HG02970 (cell line): ENCODE results near the gene NAT8L.

Source experiments
- ATAC-seq: cut with Tn5 transposase; IDR thresholded peaks from one replicate; pipeline ENCODE4 v1.9.1; 2021; ENCODE audit warnings: mild to moderate bottlenecking, moderate library complexity, moderate number of reproducible peaks; ENCODE audit not compliant: unreplicated experiment, low FRiP score

Gene NAT8L

DNA sequence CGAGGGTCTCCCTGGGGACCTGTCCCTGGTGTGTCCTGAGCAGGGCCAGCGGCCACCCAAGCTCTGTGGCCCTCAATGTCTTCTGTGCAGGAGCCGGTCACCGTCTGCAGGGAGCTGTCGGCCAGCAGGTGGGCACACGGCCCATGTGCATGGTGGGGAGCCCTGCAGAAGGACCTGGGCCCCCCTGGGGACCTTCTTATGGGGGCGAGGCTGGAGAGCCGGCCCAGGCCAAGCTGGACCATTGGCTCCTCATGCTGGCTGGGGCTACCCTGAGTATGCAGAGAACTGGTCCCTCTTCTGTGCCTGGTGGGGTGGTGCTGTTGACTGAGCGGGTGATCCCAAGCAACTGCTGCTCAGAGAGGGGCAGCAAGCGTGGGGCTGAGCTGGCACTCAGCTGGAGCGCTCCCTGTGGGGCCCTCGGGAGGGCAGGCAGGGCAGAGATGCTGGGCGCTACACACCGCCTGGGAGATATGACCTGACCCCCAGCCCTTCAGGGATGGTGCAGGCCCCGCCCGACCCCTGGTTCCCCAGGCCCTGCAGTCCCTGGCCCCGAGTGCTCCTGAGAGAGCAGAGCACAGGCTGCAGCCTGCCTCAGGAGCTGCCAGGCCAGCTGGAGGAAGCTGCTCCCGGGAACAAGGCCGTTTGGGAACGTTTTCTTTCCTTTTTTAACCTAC lies 14.8 kb downstream of the NAT8L start:
- no peak for ATAC-seq

DNA sequence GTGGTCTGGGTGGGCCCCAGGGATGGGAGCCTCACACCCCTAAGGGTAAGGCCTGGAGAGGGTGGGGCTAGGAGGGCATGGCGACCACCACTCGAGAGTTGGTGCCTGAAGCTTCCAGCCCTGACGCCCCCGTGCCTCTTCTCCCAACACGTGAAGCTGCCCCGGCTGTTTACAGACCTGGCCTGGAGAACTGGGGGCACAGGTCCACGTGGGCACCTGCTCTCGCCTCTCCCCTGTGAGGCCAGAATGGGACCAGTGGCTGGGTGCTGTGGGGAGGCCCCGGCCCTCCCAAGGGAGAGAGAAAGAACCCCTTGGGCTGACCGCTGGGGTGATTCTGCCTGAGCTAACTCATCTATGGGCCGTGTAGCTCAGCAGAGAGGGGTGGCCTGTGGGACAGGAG lies 15.5 kb downstream of the NAT8L start:
- no peak for ATAC-seq

DNA sequence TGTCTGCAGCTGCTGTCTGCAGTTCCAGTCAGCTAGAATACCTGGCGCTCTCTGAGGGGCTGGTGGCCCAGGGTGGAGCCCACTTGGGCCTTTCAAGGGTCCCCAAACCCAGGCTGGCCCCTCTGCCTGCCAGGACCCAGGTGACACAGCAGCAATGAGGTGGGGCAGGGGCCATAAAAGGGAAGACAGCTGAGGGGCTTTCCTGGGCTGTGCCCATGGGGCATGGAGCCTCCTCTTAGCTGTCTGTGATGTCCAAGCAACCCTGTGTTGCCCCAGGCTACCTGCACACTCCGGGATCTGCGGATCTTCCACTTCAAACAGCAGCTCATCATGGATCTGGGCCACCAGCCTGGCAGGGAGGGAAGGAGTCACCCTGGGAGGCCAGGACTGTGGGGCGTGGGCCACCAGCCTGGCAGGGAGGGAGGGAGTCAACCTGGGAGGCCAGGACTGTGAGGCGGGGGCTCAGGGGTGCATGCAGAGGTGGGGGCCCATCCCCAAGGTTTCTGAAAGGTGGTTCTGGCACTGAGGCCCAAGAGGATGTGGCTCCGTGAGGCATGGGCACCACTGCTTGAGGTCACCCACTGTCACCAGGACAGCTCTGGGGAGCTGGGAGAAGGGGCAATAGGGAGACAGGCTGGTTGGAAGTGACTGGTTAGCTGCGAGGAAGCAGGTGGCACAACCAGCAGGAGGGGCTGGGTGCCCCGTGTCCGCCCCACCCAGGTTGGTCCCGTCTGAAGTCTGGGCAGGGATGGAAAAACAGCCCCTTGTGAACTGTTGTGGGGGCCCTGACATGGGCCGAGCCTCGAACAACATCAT lies 16.3 kb downstream of the NAT8L start:
- ATAC-seq, result no peak

DNA sequence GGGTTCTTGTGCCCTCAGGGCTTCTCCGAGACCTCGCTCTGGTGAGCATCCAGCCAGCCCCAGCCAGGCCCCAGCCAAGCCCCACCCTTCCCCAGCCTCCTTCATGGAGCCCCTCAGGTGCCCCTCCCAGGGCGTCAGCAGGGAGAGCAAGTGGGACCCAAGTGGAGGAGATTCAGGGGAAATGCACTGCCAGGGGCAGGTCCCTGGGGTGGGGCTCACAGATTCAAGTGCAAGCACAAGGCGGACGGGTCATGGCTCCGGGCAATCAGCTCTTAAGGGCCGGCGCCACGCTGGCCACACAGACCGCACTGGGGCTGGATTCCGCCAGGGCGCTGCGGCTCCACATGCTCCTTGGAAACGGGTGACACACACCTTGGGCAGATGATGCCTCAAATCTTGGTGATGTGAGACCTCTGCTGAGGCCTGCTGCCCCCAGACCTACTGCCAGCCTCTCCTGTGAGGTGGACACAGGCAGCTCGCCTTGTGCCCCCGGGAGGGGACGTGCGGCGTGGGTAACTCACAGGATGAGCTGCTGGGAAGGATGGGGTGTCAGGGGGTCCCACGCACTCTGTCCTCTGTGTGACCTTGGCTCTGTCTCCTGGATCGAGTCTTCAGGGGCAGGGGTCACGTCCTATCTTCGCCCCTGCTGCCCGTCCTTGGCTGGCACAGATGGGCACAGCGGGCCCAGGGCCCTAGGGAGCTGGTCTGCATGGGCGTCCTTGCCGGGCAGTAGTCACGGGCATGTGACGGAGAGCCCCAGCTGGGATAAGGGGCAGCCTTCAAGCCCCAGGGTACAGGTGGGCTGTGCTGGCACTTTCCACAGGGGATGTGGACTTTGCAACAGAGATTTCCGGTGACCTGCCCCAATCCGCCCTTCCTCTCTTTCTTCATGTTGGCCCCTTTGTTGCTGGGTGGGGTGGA lies 17.1 kb downstream of the NAT8L start:
- ATAC-seq, result no peak

DNA sequence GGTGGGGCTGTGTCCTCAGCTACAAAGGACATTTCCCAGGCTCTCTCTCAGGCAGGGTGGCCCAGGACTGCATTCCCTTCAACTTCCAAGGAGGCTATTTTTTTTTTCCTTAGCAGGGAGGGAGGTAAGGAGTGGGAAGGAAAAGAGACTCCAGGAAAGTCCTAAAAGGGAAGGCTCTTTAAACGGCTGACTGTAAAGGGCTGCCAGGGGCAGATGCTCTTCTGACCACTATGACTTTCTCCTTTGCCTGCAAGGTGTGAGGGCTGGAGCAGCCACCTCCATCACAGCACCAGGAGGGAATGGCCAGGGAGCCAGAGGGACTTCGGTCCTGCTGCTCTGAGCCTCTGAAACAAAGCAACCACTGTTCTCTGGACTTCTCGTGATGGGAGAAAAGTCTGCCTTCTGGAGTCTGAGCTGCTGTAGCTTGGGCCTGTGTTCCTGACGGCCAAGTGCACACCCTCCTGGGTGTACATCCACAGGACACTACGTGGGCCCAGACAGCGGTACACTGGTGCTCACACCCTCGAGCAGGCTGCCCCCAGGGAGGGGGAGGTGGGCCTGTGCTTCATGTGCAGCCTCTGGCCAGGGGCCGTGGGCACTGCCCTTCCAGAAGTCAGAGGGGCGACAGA lies 17.9 kb downstream of the NAT8L start:
- no peak for ATAC-seq

DNA sequence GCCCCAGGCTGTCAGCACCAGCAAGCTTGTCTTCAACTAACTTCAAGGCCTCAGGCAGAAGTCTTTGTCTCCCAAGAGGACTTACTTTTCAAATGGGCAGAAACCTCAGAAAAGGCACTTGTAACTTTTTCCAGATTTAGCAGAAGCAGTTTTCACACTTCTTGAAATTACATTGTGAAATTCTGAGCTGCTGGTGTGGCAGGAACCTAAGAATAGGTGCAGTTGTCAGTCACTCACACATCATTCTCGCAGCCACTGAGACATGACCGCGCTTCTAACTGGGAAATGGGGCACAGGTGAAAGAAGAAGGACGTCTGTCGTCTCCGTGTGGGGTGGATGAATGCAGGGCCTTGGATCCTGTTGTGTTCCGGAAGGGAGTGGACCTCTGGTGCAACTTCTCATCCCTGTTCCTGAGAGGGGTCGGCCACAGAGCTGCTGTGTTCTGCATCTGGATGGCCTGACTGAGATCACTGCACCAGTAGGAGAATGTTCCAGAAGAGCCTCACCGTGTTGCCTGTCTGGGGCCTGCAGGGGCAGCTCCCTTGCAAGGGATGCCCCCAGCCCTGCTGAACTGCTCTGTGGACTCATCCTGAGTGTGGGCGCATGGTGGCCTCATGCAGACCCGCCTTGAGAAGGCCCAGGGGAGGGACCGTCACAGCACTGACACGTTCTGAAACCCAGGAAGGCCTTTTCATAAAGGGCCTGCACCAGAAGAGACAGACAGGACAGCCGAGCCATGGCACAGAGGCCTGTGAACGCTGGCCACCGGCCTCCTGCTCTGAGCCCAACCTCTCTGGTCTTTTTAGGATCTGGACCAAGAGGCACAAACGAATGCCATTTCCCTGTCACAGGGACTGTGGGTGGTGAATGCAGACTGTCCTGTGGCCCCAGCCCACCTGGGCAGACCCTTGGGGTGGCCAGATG lies 18.7 kb downstream of the NAT8L start:
- no peak for ATAC-seq

DNA sequence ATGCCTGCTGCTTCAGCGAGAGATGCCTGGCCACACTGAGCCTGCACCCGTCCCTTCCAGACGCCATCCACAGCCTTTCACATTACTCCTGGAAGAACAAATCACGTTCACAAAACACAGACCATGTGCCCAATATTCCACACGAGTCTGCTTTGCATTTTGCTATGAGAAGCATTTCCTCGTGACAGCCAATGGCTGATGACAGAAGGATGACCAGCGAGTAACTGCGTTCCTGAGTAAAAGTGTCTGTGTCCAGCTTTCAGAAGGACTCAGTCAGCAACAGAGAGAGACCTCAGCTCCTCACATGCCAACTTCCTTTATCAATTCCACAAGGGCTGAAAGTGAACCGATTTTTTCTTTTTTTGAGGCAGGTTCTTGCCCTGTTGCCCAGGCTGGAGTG lies 19.5 kb downstream of the NAT8L start:
- ATAC-seq, result no peak

DNA sequence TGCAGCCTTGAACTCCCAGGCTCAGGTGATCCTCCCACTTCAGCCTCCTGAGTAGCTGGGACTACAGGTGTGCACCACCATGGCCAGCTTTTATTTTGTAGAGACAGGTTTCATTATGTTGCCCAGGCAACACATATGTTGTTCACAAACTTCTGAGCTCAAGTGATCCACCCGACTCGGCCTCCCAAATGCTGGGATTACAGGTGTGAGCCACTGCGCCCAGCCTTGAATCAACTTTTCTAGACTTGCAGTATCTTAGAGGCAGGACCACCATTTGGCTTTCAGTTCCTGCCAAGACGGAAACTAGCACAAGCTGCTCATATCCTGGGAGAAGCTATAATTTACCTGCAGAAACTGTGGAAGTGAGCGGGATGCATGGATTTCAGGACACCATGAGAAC lies 19.9 kb downstream of the NAT8L start:
- ATAC-seq, result no peak

DNA sequence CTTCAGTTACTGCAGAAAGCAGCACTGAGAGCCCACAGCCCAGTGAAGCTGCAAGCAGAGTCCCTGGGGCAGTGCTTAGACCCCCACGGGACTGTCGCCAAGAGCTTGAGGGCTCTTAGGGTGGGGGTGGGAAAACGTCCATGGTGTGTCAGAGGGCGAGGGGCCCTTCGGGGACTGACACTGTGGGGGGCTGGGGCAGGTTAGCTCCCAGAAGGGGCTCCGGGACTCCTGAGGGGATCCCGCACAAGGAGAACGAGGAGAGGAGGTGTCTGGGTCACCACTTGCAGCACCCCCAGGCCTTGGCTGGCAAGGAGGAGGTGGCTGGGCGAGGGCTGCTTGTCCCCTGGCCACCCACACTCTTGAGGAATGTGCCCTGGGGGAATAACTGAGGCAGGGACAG lies 20.8 kb downstream of the NAT8L start:
- ATAC-seq, result no peak

DNA sequence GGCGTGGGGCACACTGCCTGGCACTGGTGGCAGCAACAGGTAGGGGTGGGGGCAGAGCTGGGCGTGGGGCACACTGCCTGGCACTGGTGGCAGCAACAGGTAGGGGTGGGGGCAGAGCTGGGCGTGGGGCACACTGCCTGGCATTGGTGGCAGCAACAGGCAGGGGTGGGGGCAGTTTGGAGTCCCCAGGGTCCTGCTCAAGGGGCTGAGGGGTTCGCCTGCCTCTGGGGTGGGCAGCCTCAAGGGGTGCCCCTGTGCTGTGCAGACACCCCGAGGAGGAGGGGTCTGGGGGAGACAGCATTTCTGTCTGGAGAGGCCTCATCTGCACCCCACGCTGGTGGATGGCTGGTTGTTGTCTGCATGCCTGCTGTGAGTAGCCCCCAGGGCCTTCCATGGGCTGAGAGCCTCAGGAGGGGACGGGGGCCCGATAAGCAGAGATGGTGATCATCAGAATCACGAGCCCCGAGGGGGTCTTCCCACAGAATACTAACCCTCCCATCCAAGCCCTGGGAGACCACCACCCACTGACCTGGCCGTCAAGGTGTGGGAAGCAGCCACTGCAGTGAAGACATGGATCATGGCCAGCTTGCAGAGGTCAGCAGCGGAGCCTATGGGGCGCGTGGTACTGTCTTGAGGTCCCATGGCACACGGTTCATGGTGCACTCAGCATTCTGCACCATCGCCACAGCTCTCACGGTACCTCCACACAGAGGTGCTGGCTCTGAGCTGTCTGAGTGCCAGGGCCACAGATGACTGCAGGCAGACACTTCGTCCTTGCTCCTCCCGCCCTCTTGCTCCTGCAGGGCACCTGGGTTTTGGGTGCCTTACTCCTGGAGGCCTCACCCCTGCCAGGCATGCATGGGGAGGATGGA lies 21.5 kb downstream of the NAT8L start:
- ATAC-seq, result no peak

DNA sequence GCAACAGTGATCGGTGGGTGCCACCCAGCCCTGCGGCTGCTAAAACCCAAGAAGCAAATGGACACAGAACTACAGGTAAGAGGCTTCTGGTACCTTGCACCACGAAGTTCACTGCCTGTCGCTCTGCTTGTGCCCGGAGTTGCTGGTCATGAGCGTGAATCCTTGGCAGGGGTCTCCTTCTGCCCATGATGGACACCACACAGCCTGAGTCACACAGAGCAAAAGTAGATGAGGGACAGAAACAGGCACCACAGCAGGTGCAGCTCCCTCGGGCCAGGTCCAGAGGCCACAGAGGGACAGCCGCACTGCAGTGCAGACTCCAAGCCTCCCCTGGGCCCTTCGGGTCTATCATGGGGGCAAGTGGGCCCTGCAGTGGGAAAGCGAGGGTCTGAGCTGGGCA lies 22.4 kb downstream of the NAT8L start:
- no peak for ATAC-seq

DNA sequence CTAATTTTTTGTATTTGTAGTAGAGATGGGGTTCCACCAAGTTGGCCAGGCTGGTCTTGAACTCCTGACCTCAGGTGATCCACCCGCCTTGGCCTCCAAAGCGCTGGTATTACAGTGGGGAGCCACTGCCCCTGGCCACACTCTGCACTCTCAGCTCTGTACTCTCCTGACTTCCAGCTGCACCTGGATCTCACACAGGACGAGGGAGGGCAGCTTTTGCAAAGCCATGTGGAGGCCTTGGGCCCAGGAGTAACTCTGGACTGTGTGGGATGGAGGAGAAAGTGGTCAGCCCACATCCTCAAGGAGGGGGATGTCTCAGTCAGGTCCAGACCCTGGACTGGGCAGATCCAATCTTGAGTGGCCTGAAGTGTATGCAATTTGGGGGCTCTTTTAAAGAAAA lies 23.0 kb downstream of the NAT8L start:
- ATAC-seq, result no peak

DNA sequence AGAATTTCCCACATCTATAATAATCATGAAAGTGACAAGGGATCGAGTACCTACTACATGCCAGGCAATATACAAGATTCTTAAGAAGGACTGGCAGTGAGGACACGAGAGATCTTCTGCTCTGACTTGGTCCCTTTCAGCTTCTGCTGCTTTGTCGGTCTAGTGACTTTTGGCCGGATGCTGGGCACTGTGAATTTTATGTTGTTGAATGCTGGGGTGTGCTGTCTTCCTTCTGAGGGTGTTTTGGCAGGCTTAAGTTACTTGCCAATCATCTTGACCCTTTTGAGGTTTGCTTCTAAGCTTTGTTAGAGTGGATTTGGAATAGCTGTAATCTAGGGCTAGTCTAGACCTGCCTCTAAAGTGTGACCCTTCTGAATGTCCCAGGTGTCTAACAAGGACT lies 23.5 kb downstream of the NAT8L start:
- no peak for ATAC-seq

DNA sequence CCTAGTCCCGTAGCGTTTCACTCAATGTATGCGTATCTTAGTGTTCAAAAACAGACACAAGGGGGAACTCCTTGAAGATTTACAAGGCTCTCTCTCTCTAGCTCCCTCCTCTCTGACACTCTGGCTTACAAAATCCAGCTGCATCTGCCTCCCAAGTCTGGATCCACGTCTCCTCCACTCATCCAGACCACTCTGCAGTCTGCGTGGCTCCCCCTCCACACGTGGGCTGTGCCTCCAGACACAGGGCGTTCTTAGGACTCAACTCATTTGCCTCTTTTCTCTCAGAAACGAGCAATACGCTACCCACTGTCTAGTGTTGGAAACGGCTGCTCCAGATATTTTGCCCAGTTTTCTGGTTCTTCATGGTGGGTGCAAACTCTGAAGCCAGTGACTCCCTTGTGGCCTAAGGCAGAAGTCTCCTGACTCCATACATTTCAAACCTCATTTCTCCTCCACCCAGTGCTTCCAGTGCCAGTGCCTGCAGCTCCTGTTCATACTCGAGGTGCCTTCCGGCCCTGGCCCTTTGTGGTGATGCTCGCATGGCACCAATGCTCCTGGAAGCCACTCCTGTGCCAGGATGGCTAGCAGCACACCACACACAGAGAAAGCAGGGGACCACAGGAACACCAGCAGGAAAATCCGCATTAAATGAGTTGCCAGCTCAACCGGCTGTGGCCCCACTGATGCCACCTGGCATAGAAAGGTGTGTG lies 24.1 kb downstream of the NAT8L start:
- ATAC-seq, result no peak

DNA sequence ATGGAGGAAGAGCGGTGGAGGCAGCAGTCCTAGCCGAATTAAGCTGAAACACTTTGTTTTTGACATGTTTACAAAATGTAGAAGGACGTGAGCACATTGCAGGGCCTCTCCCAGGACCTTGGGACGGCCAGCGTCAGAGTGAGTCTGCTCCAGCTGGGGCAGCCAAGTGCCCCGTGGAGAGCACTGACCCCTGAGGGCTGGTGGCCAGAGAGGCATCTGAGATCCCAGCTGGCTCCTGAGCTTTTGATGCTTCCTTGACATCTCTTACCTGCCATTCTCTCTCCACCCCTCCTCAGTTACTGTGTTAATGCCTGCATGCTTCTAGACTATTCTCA lies 24.7 kb downstream of the NAT8L start:
- no peak for ATAC-seq

DNA sequence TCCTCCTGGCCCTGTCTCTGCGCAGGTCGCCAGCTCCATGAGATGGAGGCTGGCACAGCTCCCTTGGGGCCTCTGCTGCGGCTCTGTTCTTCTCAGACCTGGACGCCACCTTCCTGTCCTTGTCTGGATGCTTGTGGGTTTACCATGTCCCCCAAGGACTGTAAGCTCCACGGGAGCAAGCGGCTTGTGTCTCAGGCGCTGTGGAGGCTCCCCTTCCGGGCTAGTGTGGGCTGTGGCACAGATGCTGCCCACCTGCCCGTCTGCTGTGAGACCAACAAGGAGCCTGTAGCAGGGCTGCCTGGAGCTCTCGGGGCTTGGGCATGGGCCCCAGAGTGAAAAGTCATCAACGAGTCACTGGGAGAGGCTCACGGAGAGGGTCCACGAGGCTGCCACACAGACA lies 25.2 kb downstream of the NAT8L start:
- no peak for ATAC-seq

DNA sequence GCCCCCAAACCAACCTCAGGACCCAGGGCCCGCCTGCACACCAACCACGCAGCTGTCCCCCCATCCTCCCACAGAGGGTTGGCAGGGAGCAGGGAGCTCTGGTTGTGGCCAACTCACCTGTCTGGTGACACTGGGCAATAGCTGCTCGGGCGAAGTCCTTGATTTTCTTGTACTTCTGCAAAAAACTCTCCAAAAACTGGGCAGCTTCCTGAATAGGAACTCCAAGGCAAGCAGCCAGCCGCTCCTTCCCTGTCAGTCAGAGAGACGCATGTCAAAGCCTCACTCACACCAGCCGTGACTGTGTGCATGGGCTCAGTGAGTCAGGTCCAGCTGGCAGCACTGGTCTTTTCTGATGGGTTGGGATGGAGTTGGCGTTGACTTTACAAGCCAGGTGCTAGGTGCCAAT lies 26.4 kb downstream of the NAT8L start:
- ATAC-seq, result no peak

DNA sequence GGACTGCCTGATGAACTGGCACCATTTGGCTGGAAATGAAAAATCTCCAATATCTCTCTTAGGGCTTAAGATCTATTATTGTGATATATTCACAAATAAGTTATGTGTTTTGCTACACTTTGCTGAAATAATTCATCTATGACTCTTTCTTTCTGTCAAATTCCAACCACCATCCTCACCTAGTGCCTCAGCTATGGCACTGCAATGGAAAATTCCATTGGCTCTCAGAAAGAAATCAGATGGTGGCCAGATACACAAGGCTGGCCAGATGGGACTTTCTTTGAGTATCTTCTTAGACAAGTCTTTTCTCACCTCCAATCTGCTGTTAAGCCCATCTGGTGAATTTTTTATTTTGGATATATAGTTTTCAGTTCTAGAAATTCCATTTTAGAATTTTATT lies 28.0 kb downstream of the NAT8L start:
- ATAC-seq, result no peak
